ENCODE measurements around the gene NOB1.
"Not testable (repeated sequence)": the region's sequence is repeated elsewhere in the genome, so short reads cannot be mapped to it uniquely, and the experiment has no call there.

Gene NOB1

DNA sequence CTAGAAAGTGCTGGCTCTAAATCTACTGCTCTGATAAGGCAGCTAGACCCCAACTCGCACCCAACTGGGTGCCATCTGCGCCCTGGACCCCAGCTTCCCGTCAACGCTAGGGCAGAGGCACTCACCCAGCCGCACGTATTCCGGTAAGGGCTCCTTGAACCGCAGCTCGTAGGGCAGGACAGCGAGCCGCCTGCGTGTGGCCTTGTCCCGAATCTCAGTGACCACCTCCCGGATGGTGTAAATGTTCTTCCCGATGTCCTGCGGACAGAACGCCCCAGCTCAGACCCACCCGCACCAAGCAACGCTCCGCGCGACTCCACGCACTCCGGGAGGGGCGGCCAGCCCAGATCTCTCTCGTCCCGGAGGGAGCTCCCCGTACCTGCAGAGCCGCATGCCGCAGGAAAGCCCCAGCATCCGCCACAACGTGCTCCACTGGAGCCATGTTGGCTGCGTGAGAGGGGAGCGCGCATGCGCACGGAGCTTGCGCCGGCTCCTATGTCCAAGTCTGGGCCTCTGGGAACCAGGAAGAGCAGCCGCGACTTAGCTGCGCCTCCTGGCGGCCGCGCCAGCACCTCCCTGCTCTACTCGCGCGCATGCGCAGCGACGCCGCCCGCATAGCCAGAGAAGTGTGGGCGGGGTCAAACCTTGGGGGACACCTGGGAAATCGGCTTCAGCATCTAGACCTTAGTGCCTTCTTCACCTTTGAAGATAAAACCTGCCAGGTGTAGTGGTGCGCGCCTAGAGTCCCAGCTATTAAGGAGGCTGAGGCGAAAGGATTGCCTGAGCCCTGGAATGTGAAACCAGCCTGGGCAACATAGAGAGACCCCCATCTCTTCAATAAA is at the start of gene NOB1:
TSS of gene NOB1 (minus strand) at position 458 of the 842 bp plus-strand sequence. CDS start at position 442, 16 bp downstream.
- peak; percentile 92 to 94 (median 94) for DNase-seq (ENCODE audit: low read depth in 3 of 3)

DNA sequence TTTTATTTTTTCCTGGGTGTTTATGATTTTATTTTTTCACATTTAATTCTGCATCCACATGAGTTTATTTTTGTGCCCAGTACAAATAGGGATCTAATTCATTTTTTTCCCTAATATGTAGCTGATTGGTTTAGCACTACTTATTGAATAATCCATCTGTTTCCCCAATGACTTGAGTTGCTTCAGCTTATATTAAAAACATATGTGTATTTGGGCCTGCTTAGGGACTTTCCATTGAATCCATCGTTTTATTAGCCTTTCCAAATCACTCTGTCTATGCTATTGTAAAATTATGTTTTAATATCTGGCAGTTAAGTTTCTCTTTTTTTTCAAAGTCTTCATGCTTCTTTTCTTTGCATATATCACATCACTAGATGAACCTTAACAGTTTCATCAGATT is 49.6 kb upstream of the NOB1 start:
- no peak for DNase-seq (ENCODE audit: low read depth in 3 of 3)

DNA sequence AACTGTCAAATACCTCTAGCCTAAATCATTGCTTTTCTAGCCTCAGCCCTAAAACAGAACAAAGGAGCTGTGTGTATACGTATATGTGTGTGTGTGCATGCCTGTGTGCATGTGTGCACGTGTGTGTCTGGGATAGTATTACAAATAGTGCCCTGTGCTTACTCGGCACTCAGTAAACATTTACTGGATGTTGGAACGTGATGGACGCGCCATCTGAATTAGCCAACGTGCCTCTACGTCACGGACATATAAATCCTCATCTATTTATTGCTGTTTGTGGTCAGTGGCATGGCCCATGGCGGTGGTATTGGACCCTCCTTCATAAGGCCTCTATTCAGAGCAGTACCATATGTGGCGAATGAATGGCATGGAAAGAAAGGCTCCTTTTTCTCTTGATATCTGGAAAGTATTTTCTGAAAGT is 44.9 kb upstream of the NOB1 start:
- DNase-seq (ENCODE audit: low read depth in 3 of 3), result no peak

DNA sequence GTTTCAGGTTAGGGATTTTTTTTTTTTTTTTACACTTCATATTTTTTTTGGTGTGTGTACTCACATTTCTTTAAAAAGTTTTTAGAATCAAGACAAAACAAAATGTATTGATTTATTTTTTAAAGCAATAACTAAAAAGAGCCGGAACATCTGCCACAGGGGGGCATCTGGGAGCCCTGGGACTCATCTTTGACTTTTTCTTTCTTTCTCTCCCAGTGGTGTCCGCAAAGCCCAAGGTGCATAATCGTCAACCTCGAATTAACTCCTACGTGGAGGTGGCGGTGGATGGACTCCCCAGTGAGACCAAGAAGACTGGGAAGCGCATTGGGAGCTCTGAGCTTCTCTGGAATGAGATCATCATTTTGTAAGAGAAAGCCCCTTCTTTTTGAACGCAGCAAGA is 43.7 kb upstream of the NOB1 start:
- no peak for DNase-seq (ENCODE audit: low read depth in 3 of 3)

DNA sequence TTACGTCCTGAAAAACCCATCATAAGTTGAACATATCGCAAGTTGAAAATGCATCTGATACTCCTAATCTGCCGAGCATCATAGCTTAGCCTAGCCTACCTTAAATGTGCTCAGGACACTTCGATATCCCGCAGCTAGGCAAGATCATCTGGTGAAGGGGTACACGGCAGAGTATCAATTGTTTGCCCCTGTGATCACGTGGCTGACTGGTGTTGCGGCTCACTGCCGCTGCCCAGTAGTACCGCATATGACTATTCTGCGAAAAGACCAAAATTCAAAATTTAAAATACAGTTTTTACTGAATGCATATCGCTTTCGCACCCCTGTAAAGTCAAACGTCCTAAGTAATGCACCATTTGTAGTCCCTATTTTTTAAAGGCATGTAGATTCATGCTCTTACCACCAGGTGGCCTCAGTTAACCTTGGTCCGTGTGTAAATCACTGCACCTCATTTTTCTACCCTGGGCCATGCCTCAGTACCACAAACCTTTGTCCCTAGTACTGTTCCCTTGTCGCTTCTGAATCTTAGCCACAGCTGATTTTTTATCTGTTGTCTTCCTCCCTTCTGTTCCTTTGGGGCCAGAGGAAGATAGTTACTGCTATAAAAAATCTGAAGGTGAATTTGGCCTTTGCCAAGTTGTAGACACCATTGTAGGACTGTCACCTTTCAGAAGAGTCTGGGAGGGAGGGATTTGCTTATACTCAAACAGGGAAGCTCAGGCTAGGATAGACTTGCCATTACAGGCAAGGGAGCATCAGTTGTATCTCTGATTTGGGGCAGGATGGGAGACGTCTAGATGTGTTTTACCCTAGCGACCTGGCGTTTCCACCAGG is 41.8 kb upstream of the NOB1 start:
- DNase-seq (ENCODE audit: low read depth in 3 of 3), result peak in 1 of 3 experiments; percentile 3

DNA sequence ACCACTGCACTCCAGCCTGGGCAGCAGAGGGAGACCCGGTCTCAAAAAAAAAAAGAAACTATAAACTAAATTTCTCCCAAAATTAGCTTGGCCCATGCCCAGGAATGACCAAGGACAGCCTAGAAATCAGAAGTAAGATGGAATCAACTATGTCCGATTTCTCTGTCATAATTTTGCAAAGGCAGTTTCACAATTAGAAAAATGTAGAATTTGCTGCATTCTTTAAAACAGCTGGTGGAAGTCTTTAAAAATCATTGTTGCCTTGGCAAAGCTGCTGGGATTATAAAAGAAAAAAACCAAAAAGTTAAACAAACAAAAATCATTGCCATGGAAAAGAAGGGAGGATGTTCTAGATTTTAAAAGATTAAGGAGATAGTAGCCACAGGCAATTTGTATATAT is 39.8 kb upstream of the NOB1 start:
- DNase-seq (ENCODE audit: low read depth in 3 of 3), result no peak

DNA sequence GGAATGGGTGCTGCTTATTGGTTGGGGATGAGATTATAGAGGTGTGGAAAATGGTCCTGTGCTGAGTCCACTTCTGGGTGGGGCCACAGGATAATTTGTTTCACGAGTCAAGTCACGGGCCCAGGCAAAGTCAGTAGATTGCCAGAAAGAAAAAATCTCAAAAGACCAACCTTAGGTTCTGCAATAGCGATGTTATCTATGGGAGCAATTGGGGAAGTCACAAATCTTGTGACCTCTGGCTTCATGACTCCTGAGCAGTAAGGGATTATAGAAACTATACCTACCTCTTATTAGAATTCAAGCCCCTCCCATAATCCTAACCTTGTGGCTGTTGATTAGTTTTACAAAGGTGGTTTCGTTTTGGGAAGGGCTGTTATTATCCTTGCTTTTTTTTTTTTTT is 38.8 kb upstream of the NOB1 start:
- DNase-seq (ENCODE audit: low read depth in 3 of 3), result no peak

DNA sequence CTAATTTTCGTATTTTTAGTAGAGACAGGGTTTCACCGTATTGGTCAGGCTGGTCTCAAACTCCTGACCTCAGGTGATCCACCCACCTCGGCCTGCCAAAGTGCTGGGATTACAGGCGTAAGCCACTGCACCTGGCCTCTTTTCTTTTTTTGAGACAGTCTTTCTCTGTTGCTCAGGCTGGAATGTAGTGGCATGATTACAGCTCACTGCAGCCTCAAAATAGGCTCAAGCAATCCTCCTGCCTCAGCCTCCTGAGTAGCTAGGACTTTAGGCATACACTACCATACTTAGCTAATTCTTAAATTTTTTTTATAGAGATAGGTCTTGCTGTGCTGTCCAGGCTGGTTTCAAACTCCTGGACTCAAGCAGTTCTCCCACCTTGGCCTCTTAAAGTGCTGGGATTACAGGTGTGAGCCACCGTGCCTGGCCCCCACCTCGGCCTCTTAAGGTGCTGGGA is 36.7 kb upstream of the NOB1 start:
- not testable (repeated sequence) for DNase-seq (ENCODE audit: low read depth in 3 of 3)

DNA sequence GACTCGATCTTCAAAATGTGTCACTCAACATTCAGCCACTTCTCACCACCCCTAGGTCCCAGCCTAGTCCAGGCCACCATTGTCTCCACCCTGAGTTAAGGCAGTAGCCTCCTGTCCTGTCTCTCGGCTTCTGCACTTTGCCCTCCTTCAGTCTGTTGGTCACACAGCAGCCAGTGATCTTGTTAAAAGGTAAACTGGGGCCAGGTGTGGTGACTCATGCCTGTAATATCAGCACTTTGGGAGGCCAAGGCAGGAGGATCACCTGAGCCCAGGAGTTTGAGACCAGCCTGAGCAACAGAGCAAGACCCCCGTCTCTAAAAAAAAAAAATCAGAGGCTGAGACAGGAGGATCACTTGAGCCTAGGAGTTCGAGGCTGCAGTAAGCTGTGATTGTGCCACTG is 33.2 kb upstream of the NOB1 start:
- DNase-seq (ENCODE audit: low read depth in 3 of 3), result no peak

DNA sequence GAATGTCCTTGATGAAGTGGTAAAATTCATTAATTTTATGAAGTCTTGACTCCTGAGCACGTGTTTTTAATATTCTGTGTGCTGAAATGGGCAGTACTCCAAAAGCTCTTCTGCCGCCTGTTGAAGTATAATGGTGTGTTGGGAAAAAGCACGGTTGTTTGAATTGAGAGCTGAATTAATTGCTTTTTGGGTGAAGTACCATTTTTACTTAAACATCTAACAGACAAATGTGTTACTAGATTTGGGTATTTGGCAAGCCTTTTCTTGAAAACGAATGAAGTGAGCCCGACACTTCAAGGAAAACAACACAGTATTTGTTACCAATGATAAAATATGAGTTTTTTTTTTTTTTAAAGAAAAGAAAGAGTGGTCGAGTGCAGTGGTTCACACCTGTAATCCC is 29.9 kb upstream of the NOB1 start:
- no peak for DNase-seq (ENCODE audit: low read depth in 3 of 3)

DNA sequence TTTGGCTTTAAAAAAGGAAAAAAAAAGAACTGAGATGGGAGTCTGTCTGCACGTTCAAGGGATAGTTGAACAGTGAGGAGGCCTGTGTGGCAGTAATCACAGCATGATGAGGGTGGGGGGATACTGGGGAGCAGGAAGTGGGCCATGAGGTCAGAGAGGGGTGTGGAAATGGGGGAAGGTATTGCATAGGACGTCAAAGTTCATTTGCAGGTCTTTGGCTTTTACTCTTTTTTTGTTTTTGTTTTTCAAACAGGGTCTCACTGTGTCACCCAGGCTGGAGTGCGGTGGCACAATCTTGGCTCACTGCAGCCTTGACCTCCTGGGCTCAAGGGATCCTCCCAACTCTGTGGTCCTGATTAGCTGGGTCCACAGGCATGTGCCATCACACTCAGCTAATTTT is 26.4 kb upstream of the NOB1 start:
- DNase-seq (ENCODE audit: low read depth in 3 of 3), result no peak

DNA sequence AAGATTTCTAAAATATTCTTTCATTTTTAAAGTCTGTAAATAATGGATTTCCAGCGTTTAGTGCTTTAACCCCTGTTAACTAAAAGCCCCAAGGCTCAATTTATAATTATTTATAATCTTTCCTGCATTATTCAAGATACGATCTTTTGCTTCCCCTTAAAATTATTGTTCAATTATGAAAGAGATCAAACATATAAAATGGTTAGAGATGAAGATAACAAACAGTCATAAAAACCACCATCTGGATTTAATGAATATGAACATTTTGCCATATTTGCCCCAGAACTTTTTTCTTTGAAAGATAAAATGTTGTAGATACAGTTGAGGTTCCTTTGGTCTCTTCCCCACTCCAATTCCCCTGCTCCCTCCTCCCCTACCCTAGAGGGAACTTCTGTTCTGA is 25.0 kb upstream of the NOB1 start:
- DNase-seq (ENCODE audit: low read depth in 3 of 3), result no peak

DNA sequence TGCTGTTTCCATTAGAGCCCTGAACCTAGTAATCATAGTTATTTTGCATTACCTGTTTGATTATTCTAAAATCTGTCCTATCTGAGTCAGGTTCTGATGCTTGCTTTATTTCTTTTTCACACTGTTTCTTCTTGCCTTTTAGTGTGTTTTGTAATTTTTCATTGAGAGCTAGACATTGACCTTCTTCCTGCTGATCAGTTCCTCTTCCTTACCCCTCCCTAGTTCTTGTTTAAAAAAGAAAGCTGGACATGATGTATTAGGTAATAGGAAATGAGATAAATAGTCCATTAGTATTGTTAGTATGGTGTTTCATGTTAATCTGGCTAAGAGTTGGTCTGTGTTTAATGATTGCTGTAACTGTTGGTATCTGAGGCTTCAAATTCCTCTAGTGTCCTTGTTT is 20.8 kb upstream of the NOB1 start:
- DNase-seq (ENCODE audit: low read depth in 3 of 3), result no peak

DNA sequence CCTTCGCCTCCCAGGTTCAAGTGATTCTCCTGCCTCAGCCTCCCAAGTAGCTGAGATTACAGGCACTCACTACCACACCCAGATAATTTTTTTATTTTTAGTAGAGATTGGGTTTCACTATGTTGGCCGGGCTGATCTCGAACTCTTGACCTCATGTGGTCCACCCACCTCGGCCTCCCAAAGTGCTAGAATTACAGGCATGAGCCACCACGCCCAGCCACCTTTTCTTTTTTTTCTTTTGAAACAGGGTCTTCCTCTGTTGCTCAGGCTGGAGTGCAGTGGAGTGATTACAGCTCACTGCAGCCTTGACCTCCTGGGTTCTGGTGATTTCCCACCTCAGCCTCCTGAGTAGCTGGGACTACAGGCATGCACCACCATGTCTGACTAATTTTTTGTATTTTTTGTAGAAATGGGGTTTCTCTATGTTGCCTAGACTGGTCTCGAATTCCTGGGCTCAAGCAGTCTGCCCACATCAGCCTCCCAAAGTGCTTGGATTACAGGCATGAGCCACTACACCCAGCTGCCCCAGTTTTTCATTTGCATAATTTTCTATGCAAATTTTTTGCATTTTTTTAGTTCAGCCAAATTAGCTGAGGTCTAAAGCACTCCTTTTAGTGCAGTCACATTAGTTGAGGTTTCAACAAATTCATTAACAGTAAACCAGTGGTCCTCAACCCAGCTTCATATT is 18.7 kb upstream of the NOB1 start:
- DNase-seq (ENCODE audit: low read depth in 3 of 3), result no peak

DNA sequence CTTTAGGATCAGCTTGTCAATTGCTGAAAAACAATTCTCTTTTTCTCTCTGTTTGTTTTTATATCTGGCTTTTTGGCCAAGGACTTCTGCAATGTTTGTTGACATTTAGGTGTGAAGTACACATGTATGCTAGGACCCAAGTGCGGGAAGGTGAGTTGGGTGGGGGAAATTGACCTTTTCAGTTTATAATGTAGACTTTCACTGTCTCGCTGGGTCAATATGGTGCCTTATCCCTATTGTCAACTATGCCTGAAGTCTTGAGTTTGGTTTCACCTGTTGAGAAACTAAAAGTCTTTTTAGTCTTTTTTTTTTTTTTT is 16.9 kb upstream of the NOB1 start:
- DNase-seq (ENCODE audit: low read depth in 3 of 3), result no peak

DNA sequence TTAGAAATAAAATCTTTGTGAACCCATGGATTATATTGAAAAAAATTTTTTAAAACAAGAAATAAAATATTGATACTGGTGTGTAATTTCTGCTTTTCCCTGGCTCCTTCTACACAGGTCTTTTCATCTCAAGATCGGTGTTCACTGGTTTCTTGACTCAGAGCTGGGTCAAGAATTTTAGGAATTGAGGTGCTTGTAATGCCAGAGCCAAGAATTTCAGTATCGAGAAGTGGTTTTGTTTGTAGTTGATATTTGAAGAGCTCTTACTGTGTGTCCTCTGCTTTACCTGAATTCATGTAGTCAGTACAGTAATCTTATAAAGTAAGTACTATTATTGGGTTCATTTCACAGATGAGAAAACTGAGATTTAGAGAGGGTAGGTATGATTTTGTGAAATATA is 14.7 kb upstream of the NOB1 start:
- no peak for DNase-seq (ENCODE audit: low read depth in 3 of 3)

DNA sequence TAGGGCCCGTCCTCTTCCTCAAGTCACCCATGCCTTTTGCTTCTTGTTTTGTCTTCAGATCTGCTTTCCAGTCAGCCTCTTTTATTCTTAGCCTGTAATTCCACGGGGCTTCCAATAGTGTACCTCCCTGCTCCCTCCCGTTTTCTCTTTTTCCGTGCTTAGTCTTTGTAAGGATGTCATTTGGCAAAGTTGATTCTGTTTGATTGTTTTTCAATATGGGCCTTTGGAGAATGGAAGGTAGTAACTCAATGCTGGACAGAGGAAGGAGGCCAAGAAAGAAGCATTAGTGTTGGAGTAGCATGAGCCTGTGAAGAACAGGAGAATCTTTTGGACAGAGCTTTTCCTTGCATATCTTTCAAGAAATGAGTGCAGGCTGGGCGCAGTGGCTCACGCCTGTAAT is 13.9 kb upstream of the NOB1 start:
- no peak for DNase-seq (ENCODE audit: low read depth in 3 of 3)

DNA sequence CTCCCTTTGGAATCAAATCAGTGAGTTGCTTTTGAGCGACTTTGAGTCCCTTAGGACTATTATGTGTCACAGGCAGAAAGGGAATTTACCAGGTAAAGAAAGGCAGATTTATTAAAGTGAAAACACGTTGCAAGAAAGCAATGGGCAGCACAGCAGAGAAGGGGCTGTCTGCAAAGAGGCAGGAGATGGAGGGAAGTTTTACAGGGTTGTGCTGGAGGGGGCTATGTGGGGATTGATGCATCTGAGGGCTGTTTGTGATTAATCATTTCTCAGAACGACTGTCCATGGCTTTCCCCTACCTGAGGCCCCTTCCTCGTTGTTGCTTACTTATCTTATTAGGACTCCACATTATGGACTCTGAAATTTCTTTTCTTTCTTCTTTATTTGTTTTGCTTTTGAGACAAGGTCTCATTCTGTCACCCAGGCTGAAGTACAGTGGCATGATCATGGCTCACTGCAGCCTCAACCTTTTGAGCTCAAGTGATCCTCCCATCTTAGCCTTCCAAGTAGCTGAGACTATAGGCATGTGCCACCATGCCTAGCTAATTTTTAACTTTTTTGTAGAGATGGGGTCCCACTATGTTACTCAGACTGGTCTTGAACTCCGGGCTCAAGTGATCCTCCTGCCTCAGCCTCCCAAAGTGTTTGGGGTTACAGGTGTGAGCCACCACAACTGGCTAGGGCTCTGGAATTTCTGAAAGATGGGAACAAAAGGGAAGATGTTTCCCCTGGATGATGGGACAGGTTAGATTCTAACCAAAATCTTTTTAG is 12.9 kb upstream of the NOB1 start:
- DNase-seq (ENCODE audit: low read depth in 3 of 3), result no peak

DNA sequence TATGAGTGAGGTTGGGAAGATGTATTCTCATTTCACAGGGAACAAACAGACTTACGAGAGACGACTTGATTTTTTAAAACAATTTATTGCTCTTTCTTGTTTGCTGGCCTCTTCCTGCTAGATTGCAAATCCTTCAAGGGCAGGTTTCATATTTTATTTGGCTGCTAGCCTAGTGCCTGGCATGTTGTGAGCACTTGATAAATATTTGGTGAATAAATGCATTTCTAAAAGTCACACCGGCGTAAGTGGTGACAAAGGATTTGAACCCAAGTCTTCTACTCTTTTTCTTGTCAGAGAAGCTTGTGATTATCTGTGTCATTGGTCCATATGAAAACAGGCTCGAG is 8.8 kb upstream of the NOB1 start:
- DNase-seq (ENCODE audit: low read depth in 3 of 3), result no peak

DNA sequence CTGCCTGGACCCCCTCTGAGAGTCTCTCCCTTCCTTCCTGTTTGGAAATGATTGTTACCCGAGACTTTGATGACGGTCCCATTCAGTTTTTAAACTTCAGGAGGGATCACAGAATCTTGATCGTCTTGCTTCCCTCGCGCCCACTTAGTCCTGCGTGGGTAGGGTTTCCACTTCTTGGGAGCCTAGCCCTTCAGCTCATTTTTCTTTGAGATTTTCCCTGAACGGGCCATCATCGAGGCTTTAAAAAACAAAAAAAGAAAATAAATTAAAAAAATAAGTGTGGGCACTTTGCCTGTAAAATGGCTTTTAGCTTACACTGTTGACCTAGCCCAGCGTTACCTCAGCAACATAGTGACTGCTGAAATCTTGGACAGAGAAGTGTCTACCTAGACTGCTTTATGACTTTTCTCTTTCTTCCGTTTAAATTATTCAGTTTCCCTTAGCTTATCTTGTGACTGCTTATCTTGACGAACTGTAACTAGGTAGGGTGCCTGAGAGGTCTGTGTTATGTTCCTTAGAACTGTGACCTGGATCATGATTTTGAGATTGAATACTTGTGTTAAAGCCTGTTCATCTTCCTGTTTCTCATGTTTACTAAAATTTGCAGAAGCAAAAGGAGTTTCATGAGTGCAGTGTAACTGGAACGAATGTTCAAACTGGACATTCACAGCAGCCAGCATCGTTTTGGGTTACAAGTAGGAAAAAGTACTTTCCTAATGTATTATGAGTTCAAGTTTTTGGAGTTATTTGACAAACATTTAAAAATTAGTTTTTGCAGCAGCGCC is 8.3 kb upstream of the NOB1 start:
- no peak for DNase-seq (ENCODE audit: low read depth in 3 of 3)

Measured in stimulated activated CD4-positive, alpha-beta T cell treated with anti-CD3 and anti-CD28 coated beads, TNF-alpha, amount 100 ng/mL, for 4 hours (primary cell).